H9 (cell line): Measurements from ENCODE around the gene USP36. TPM values are rescaled to one million over a fixed set of nuclear protein-coding genes. Genes with fewer than 3 reads are reported as not detected.

ENCODE experiments used
- DNase-seq: peaks from one replicate; pipeline ENCODE4 v3.0.0-alpha.2; 2017
- H2AFZ ChIP-seq: one replicate; pipeline ENCODE4 v1.6.1; 2013; ENCODE audit warnings: mild to moderate bottlenecking, low read length, control low read depth, moderate library complexity
- H2AK5ac ChIP-seq: 2 replicates; pipeline ENCODE4 v1.6.1; 2013; ENCODE audit warnings: low read length, control low read depth, mixed read lengths; ENCODE audit not compliant: insufficient read length
- H2BK120ac ChIP-seq: one replicate; pipeline ENCODE4 v1.6.1; 2013; ENCODE audit warnings: low read depth, mild to moderate bottlenecking, low read length, control low read depth, inconsistent platforms; ENCODE audit not compliant: poor library complexity, severe bottlenecking
- H2BK12ac ChIP-seq: 2 replicates; pipeline ENCODE4 v1.6.1; 2013; ENCODE audit warnings: low read length, control low read depth, mixed read lengths, low read depth; ENCODE audit not compliant: insufficient read length
- H2BK15ac ChIP-seq: 2 replicates; pipeline ENCODE4 v1.6.1; 2013; ENCODE audit warnings: low read depth, low read length, control low read depth
- H2BK20ac ChIP-seq: one replicate; pipeline ENCODE4 v1.6.1; 2013; ENCODE audit warnings: low read depth, mild to moderate bottlenecking, low read length, control low read depth, inconsistent platforms; ENCODE audit not compliant: poor library complexity, severe bottlenecking
- H2BK5ac ChIP-seq: 2 replicates; pipeline ENCODE4 v1.6.1; 2013; ENCODE audit warnings: low read length, control low read depth, mixed read lengths; ENCODE audit not compliant: insufficient read length
- H3K14ac ChIP-seq: 2 replicates; pipeline ENCODE4 v1.6.1; 2013; ENCODE audit warnings: low read length, control low read depth; ENCODE audit not compliant: insufficient read depth
- H3K18ac ChIP-seq: 2 replicates; pipeline ENCODE4 v1.6.1; 2013; ENCODE audit warnings: low read depth, mild to moderate bottlenecking, mixed read lengths, low read length, control low read depth; ENCODE audit not compliant: insufficient read length
- H3K23ac ChIP-seq: 2 replicates; pipeline ENCODE4 v1.6.1; 2013; ENCODE audit warnings: low read length, control low read depth, mixed read lengths, low read depth; ENCODE audit not compliant: insufficient read length
- H3K23me2 ChIP-seq: 2 replicates; pipeline ENCODE4 v1.6.1; 2013; ENCODE audit warnings: low read depth, mild to moderate bottlenecking, mixed read lengths, low read length, control low read depth; ENCODE audit not compliant: insufficient read length, poor library complexity, severe bottlenecking
- H3K27ac ChIP-seq: 2 replicates; pipeline ENCODE4 v1.5.1; 2013; ENCODE audit warnings: low read length, control low read depth, mixed read lengths, low read depth; ENCODE audit not compliant: insufficient read length
- H3K27me3 ChIP-seq: 2 replicates; pipeline ENCODE4 v1.6.1; 2013; ENCODE audit warnings: low read length, control low read depth, inconsistent platforms; ENCODE audit not compliant: insufficient read depth
- H3K4ac ChIP-seq: 2 replicates; pipeline ENCODE4 v1.6.1; 2013; ENCODE audit warnings: low read depth, mild to moderate bottlenecking, control low read depth, inconsistent platforms, low read length, moderate library complexity
- H3K4me1 ChIP-seq: 2 replicates; pipeline ENCODE4 v1.6.1; 2013; ENCODE audit warnings: low read length, control low read depth, inconsistent platforms; ENCODE audit not compliant: insufficient read depth
- H3K4me2 ChIP-seq: 2 replicates; pipeline ENCODE4 v1.6.1; 2013; ENCODE audit warnings: low read length, control low read depth, mixed read lengths; ENCODE audit not compliant: insufficient read length, insufficient read depth
- H3K56ac ChIP-seq: 2 replicates; pipeline ENCODE4 v1.6.1; 2013; ENCODE audit warnings: low read depth, mild to moderate bottlenecking, mixed read lengths, low read length, control low read depth; ENCODE audit not compliant: insufficient read length
- H3K79me1 ChIP-seq: 2 replicates; pipeline ENCODE4 v1.6.1; 2013; ENCODE audit warnings: low read depth, mild to moderate bottlenecking, moderate library complexity, low read length, control low read depth, inconsistent platforms; ENCODE audit not compliant: insufficient read depth, poor library complexity, severe bottlenecking
- H3K79me2 ChIP-seq: 2 replicates; pipeline ENCODE4 v1.6.1; 2013; ENCODE audit warnings: low read length, control low read depth, inconsistent platforms; ENCODE audit not compliant: insufficient read depth
- H3K9ac ChIP-seq: 2 replicates; pipeline ENCODE4 v1.6.1; 2013; ENCODE audit warnings: low read length, control low read depth, mixed read lengths; ENCODE audit not compliant: insufficient read length; ENCODE audit errors: extremely low read depth
- H3K9me3 ChIP-seq: one replicate; pipeline ENCODE4 v1.6.1; 2013; ENCODE audit warnings: low read depth, low read length, inconsistent platforms; ENCODE audit not compliant: control insufficient read depth
- H3T11ph ChIP-seq: one replicate; pipeline ENCODE4 v1.6.1; 2013; ENCODE audit warnings: mild to moderate bottlenecking, low read length, control low read depth, inconsistent platforms
- H4K20me1 ChIP-seq: one replicate; pipeline ENCODE4 v1.6.1; 2013; ENCODE audit not compliant: control insufficient read depth, insufficient read length, insufficient read depth
- H4K5ac ChIP-seq: 2 replicates; pipeline ENCODE4 v1.6.1; 2013; ENCODE audit warnings: low read depth, mild to moderate bottlenecking, mixed read lengths, low read length, control low read depth; ENCODE audit not compliant: insufficient read length
- H4K8ac ChIP-seq: replicated peaks from 2 replicates; pipeline ENCODE4 v1.6.1; 2013; ENCODE audit warnings: low read length, control low read depth, mixed read lengths, low read depth; ENCODE audit not compliant: insufficient read length
- H4K91ac ChIP-seq: 2 replicates; pipeline ENCODE4 v1.6.1; 2013; ENCODE audit warnings: low read depth, mild to moderate bottlenecking, moderate library complexity, mixed read lengths, low read length, control low read depth; ENCODE audit not compliant: insufficient read length
- H3K27ac Mint-ChIP-seq, 3 experiments: 2 replicates in 2 of 3; 3 replicates in 1 of 3; pipeline ENCODE4 v1.8.0; 2020 to 2021; ENCODE audit warnings: mixed read lengths in 3 of 3, mild to moderate bottlenecking in 1 of 3, moderate library complexity in 1 of 3
- H3K27me3 Mint-ChIP-seq: 2 replicates; pipeline ENCODE4 v1.8.0; 2021; ENCODE audit warnings: low read depth, mild to moderate bottlenecking, moderate library complexity, mixed read lengths
- H3K36me3 Mint-ChIP-seq, 3 experiments: 2 replicates in 2 of 3; 3 replicates in 1 of 3; pipeline ENCODE4 v1.8.0; 2020 to 2021; ENCODE audit warnings: low read depth in 3 of 3, mixed read lengths in 3 of 3; ENCODE audit not compliant: insufficient read depth in 1 of 3
- H3K4me1 Mint-ChIP-seq, 2 experiments: 2 replicates each; pipeline ENCODE4 v1.8.0; 2020; ENCODE audit warnings: mixed read lengths in 2 of 2
- H3K4me3 Mint-ChIP-seq, 2 experiments: 2 replicates in 1 of 2; 3 replicates in 1 of 2; pipeline ENCODE4 v1.8.0; 2020 to 2021; ENCODE audit warnings: mild to moderate bottlenecking in 2 of 2, mixed read lengths in 2 of 2, moderate library complexity in 1 of 2
- H3K9me3 Mint-ChIP-seq, 2 experiments: 2 replicates in 1 of 2; 3 replicates in 1 of 2; pipeline ENCODE4 v1.8.0; 2020; ENCODE audit warnings: mild to moderate bottlenecking in 2 of 2, mixed read lengths in 2 of 2, moderate library complexity in 1 of 2
- WGBS: extraction: QIAGEN DNeasy Blood & Tissue Kit; methylation state at CpG from one replicate; pipeline ENCODE4 v1.1.7; 2013; ENCODE audit warnings: missing lambda C conversion rate, low lambda C conversion rate, mixed read lengths; ENCODE audit not compliant: insufficient read length; ENCODE audit errors: extremely low coverage; 5-methylcytosine and 5-hydroxymethylcytosine counted together
- total RNA-seq: library from RNA; stranded (reverse); gene quantifications from 2 replicates; pipeline ENCODE4 v1.2.1, GENCODE V29; 2021
- TF ChIP-seq, protein P1 (sequence below): fragments of 200-600 bp; sonication (generic); conservative IDR thresholded peaks from 3 replicates; pipeline ENCODE4 v1.8.0; 2021; ENCODE audit warnings: antibody characterized with exemption, mild to moderate bottlenecking

USP36 gene
- total RNA-seq, 1 experiment from 2014 or later = 106 TPM

DNA sequence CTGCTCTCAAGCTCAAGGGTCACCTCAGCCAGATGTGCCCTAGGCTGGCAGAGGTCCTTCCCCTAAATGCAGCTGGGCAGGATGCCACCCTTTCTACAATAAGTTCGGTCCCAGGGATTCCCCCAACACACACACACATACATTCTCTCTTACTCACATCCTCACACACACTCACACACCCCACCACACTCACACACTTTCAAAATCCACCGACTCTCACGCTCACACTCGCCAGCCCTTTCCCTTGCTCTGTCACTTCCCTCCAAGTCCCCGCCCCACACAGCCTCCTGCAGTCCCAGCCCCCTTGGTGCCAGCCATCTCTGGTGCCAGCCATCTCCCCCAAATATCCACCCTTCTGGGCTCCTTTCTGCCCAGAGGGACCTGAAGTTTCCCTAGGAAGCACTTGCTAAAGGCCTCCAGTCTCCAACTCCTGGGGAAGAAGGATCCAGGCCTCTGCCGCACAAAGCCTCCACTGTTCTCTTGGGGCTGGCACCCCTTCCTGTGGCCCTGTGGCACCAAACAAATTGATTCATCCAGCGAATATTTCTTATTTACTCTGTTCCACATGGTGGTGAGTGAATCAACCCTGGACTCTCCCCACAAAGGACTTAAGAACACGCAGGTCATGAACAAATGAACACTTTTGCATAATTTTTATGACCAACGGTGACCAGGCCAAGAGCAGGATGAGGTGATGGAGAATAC lies 3.8 kb upstream of the USP36 start:
- Histone ChIP-seq H2AK5ac (no peak overlapping the region), H3K4me1 (no peaks in the 10 kb centered on the region), H4K91ac (no peak overlapping the region), H2BK5ac (no peak overlapping the region), H3K27ac (no peak overlapping the region), H2BK12ac (no peak overlapping the region), H3K4ac (no peak overlapping the region), H3K9me3 (no peaks in the 10 kb centered on the region), H3K27me3 (no peaks in the 10 kb centered on the region), H3K4me2 (no peak overlapping the region), H2BK15ac (no peak overlapping the region), H3K56ac (no peak overlapping the region), H3T11ph (no peak overlapping the region), H3K9ac (no peak overlapping the region), H2AFZ (no peak overlapping the region), H3K79me2 (peaks cover 5% of the 10 kb centered on the region; the same call in 1 of the 2 replicates), H4K8ac (no peak overlapping the region), H2BK120ac (no peak overlapping the region), H3K23me2 (peaks cover 4% of the 10 kb centered on the region), H3K23ac (no peak overlapping the region), H3K14ac (no peak overlapping the region), H4K5ac (no peak overlapping the region), H3K18ac (no peak overlapping the region), H4K20me1 (no peaks in the 10 kb centered on the region), H2BK20ac (no peak overlapping the region), H3K79me1 (no peaks in the 10 kb centered on the region)
- Mint-ChIP-seq H3K36me3 (peaks cover 0 to 2% (median 0%) of the 10 kb centered on the region in 3 experiments; a peak in 2 of 7 replicates), H3K9me3 (no peaks in the 10 kb centered on the region), H3K27ac (no peak overlapping the region), H3K4me3 (peak overlapping the region in 1 of 2 experiments; percentile 25; a peak in 2 of 5 replicates), H3K27me3 (peaks cover 2% of the 10 kb centered on the region; the same call in 1 of the 2 replicates), H3K4me1 (peaks cover 10 to 11% of the 10 kb centered on the region in 2 experiments)
- TF ChIP-seq, protein P1, sequence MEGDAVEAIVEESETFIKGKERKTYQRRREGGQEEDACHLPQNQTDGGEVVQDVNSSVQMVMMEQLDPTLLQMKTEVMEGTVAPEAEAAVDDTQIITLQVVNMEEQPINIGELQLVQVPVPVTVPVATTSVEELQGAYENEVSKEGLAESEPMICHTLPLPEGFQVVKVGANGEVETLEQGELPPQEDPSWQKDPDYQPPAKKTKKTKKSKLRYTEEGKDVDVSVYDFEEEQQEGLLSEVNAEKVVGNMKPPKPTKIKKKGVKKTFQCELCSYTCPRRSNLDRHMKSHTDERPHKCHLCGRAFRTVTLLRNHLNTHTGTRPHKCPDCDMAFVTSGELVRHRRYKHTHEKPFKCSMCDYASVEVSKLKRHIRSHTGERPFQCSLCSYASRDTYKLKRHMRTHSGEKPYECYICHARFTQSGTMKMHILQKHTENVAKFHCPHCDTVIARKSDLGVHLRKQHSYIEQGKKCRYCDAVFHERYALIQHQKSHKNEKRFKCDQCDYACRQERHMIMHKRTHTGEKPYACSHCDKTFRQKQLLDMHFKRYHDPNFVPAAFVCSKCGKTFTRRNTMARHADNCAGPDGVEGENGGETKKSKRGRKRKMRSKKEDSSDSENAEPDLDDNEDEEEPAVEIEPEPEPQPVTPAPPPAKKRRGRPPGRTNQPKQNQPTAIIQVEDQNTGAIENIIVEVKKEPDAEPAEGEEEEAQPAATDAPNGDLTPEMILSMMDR = no peak
- DNase-seq = no peak
- 100% methylated on average over 4 of the region's 9 CpGs for WGBS
